NCI-H446 (cell line): ENCODE data around the gene TXNDC5.
"Not testable (repeated sequence)": the region's sequence is repeated elsewhere in the genome, so short reads cannot be mapped to it uniquely, and the experiment has no call there.

Source experiments
- DNase-seq, 2 experiments: peaks; one replicate each; lab custom pipeline; 2025; lab: John Stamatoyannopoulos, UW

TXNDC5 gene

DNA sequence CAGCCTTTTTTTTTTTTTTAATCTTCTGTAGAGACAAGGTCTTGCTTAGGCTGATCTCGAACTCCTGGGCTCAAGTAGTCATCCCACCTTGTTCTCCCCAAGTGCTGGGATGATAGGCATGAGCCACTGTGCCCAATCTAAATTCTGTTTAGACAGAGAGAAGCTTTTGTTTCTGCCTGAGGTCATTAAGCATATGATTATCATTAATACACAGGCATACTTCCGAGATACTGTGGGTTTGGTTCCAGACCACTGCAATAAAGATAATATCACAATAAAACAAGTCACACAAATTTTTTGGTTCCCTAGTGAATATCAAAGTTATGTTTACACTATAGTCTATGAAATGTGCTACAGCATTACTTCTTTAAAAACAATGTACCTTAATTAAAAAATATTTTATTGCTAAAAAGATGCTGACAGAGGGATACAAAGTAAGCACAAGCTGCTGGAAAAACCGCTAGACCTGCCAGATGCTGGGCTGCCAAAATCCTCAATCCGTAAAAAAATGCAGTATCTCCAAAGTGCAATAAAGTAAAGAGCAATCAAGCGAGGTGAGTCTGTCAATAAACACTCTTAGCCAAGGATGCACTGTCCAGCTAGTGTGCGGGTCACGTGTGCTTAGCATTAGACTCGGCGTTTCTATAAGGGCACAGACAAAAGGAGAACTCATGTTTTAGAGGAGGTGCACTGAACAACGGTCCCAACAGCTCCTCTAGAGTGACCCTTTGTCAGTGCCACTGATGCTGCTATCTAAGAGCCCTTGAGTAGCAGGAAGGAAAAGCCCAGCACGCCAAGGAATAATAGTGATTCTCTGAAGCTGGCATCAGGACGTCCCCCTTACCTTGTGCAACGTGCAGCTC lies 16.1 kb downstream of the TXNDC5 start:
- no peak for DNase-seq

GRCh38 chr6:7893342-7893741 lies 17.2 kb downstream of the TXNDC5 start:
- DNase-seq: no peak

DNA sequence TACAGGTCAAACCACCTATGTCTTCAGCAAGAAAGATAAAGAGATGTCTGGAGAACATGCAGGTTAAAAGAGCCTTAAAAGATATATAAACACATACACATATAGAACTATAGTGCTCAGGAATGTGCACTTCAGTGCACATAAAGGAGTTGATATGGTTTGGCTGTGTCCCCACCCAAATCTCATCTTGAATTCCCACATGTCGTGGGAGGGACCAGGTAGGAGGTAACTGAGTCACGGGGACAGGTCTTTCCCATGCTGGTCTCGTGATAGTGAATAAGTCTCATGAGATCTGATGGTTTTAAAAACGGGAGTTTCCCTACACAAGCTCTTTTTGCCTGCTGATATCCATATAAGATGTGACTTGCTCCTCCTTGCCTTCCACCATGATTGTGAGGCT lies 18.2 kb downstream of the TXNDC5 start:
- DNase-seq: not testable (repeated sequence)

DNA sequence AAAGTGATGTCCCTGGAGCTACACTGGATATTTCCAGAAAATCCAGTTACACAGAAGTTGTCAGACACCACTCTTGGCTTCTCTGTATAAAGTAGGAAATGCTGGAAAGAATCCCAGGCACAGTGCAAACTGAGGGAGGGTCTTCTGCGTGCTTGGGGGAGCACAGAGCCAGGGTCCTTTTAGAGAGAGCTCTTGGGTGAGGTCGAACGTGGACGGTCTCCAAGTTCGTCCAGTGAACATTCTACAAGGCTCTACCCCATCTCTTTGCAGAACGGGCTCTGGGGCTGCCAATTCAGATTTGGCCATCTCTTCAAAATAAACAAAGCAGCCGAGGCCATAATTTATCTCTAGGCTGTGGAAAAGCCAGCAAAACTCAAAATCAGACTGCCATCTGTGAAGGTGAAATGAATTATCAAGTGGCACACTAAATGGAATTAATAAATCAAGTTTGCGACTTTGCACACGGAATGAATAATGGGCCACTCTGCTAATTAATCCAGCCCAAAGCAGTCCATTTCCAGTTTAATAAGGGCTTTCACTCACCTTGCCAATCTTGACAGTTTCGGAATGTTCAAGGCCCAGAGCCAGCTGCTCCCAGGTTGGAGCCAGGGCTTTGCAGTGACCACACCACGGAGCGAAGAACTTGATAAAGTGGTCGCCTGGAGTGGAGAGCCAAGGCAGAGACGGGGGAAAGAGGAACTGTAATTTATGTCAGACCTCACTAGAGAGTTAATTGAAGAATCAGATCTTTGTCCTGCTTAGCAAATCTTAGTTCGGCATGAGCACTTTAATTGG lies 19.3 kb downstream of the TXNDC5 start:
- no peak for DNase-seq

DNA sequence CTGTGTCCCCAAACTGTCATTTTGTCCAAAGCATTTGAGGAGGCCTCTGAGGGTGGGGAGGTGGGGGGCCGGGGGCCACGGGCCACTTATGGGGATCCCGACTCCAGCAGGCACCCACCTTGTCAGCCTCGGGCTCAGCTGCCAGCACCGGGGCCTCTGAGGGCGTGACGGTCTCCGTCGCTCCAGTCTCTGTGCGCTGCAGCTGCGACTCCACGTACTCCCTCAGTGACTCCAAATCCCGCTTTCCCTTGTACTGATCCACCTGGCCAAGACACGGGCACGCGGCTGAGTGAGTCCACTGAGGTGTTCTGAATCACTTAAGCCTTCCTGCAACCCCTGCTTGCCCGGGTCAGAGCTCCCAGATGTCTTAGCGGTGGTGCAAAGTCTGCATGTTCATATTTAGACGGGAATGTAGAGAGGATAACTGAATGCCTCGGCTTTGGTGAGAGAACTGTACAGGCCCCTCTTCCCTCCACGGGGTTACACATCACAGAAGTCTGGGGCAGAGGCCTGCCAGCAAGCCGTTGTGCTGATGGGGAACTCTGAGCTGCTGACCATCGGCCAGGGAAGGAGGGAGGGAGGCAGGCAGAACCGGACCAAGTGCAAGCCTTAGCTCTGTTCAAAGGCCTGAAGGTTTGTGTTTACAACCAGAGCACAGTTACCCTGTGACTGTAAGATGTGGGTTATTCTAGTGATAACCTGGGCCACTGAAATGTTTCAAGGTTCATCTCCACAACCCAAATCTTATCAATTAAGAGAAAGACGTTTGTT lies 21.8 kb downstream of the TXNDC5 start:
- no peak for DNase-seq

- no peak for DNase-seq
These were observed 23.2 kb downstream of the TXNDC5 start for GRCh38 chr6:7887278-7887991.

GRCh38 chr6:7886132-7886531 lies 24.5 kb downstream of the TXNDC5 start:
- no peak for DNase-seq

DNA sequence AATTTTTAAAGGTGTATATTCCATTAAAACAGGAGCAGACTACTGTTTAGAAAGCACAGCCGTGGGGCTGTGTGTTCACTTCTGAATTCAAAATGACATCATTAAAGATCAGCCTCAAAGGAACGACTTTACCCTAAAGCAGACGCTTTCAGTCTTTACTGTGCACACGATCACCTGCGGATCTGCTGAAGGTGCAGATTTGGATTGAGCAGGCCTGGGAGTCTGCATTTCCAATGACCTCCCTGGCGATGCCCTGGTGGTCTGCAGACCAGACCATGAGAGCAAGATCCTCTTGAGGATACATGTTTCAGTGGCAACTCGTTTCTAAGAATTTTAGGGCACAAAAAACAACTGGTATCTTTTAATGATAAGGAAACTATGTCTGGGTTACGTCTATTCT lies 27.2 kb downstream of the TXNDC5 start:
- DNase-seq: no peak

- DNase-seq: no peak
These were observed 27.9 kb downstream of the TXNDC5 start for GRCh38 chr6:7882505-7883257.

- DNase-seq: no peak
These were observed 28.7 kb downstream of the TXNDC5 start for GRCh38 chr6:7881765-7882500.

GRCh38 chr6:7880718-7881107 lies 29.9 kb downstream of the TXNDC5 start:
- DNase-seq: no peak

- DNase-seq: no peak
These were observed 30.4 kb downstream of the TXNDC5 start for GRCh38 chr6:7879980-7880717.

DNA sequence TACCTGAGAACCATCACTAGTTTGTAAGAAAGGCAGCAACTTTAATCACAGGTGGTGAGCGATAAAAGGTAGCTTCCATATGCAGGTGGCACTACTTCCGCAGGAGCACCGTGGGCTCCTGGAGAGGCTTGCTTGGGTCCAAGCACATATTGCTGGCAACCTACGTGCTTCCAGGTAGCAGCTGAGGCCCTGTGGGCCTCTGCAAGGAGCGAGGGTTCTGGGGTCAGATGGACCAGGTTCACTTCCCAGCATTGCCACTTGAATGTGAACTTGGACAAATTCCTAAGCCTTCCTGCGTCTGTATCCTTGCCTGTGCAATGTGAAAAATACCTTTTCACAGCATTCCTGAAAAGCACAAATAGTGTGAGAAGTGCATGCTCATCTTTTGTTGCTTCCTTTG lies 31.0 kb downstream of the TXNDC5 start:
- DNase-seq: no peak

DNA sequence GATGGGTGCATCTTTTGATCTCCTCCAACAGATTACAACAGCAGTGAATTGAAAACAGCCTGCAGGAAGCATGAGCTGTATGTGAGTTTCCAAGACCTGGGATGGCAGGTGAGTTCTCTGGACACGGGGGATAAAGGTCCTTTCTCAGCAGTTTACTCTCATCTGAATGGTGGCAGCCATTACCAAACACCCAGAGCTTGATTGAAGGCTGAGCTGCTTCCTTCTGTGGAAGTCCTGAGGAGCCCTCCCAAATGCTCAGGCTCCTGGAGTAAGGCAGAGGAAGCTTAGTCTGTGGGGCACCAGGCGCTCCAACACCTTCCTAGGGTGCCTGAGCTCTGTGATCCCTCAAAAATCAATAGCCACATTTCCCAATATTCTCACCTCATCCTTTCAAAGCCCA lies 31.5 kb downstream of the TXNDC5 start:
- no peak for DNase-seq

GRCh38 chr6:7878401-7878964 lies 32.1 kb downstream of the TXNDC5 start:
- DNase-seq: no peak

- no peak for DNase-seq
These were observed 41.7 kb downstream of the TXNDC5 start for GRCh38 chr6:7868926-7869325.

DNA sequence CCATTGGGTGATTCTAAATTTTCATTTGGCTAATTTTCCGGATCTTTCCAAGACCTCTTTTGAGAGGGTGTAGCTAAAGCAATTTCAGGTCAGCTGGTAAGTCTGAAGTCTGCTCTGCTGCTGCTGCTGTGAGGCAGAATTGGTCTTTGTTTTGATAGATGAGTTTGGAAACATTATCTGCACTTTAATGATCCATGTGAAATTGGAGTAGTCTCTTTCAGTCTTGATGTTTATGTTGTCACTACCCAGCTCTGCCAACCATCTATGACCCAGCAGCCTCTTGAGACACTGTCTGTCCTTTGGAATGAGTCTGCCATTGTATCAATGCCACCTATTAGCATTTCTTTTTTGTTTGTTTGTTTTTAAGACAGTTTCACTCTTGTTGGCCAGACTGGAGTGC lies 44.1 kb downstream of the TXNDC5 start:
- DNase-seq: no peak

- DNase-seq: no peak
These were observed 44.8 kb downstream of the TXNDC5 start for GRCh38 chr6:7865781-7866180.

- DNase-seq: no peak
These were observed 51.0 kb downstream of the TXNDC5 start for GRCh38 chr6:7859591-7859990.
